Smooth muscle cell (in vitro differentiated cells): Measurements from ENCODE around the gene SERPINA6. TPM values are rescaled to one million over a fixed set of nuclear protein-coding genes. Genes with fewer than 3 reads are reported as not detected.
"Not testable (repeated sequence)": the region's sequence is repeated elsewhere in the genome, so short reads cannot be mapped to it uniquely, and the experiment has no call there.

Experiments
- DNase-seq: peaks from one replicate; lab custom pipeline; 2025; ENCODE audit not compliant: unreplicated experiment; lab: John Stamatoyannopoulos, UW
- H2AFZ ChIP-seq: fragments of 200-600 bp; sonication (generic); 2 replicates; pipeline ENCODE4 v1.6.0; 2016; ENCODE audit warnings: antibody characterized with exemption, low read depth, mild to moderate bottlenecking
- H3F3A ChIP-seq: fragments of 200-600 bp; sonication (generic); 2 replicates; pipeline ENCODE4 v1.6.0; 2017; ENCODE audit warnings: antibody characterized with exemption, low read depth
- H3K27ac ChIP-seq: fragments of 200-600 bp; sonication (generic); 2 replicates; pipeline ENCODE4 v1.5.1; 2016; ENCODE audit warnings: low read depth, mild to moderate bottlenecking
- H3K27me3 ChIP-seq: fragments of 200-600 bp; sonication (generic); 2 replicates; pipeline ENCODE4 v1.6.1; 2016; ENCODE audit warnings: low read depth, mild to moderate bottlenecking
- H3K36me3 ChIP-seq: fragments of 200-600 bp; sonication (generic); 2 replicates; pipeline ENCODE4 v1.5.1; 2016; ENCODE audit warnings: low read depth
- H3K4me1 ChIP-seq: fragments of 200-600 bp; sonication (generic); 2 replicates; pipeline ENCODE4 v1.5.1; 2016; ENCODE audit warnings: low read depth
- H3K4me2 ChIP-seq: fragments of 200-600 bp; sonication (generic); 2 replicates; pipeline ENCODE4 v1.6.0; 2016; ENCODE audit warnings: mild to moderate bottlenecking
- H3K4me3 ChIP-seq: fragments of 200-600 bp; sonication (generic); 2 replicates; pipeline ENCODE4 v1.5.1; 2016; ENCODE audit warnings: mild to moderate bottlenecking
- H3K79me2 ChIP-seq: fragments of 200-600 bp; sonication (generic); 2 replicates; pipeline ENCODE4 v1.6.0; 2016; ENCODE audit warnings: low read depth, mild to moderate bottlenecking
- H3K9ac ChIP-seq: fragments of 200-600 bp; sonication (generic); 2 replicates; pipeline ENCODE4 v1.6.0; 2016; ENCODE audit warnings: low read depth
- H3K9me3 ChIP-seq: fragments of 200-600 bp; sonication (generic); replicated peaks from 2 replicates; pipeline ENCODE4 v1.5.1; 2016; ENCODE audit warnings: low read depth
- H4K20me1 ChIP-seq: fragments of 200-600 bp; sonication (generic); 2 replicates; pipeline ENCODE4 v1.6.0; 2016; ENCODE audit warnings: low read depth
- WGBS: methylation state at CpG from one replicate; pipeline ENCODE4 v1.1.7; 2016; ENCODE audit warnings: low lambda C conversion rate; 5-methylcytosine and 5-hydroxymethylcytosine counted together
- polyA plus RNA-seq: library from polyadenylated mRNA; unstranded; fragments of >200 nt; fragmentation: Nextera tagmentation; extraction: Ambion mirVana; gene quantifications from 2 replicates; pipeline ENCODE4 v1.2.1, GENCODE V29; 2016
- total RNA-seq: library from RNA; depleted of rRNA; stranded (reverse); fragments of >200 nt; gene quantifications from 2 replicates; pipeline ENCODE4 v1.2.3, GENCODE V29; 2014
- TF ChIP-seq, protein P1 (sequence below): fragments of 200-600 bp; sonication (generic); IDR thresholded peaks from 2 replicates; pipeline ENCODE4 v1.5.1; 2017; ENCODE audit warnings: borderline replicate concordance, mild to moderate bottlenecking, antibody characterized with exemption; ENCODE audit not compliant: insufficient read depth, poor library complexity, severe bottlenecking

Gene SERPINA6
- total and polyA plus RNA-seq, 2 experiments from 2014 or later = not detected

DNA sequence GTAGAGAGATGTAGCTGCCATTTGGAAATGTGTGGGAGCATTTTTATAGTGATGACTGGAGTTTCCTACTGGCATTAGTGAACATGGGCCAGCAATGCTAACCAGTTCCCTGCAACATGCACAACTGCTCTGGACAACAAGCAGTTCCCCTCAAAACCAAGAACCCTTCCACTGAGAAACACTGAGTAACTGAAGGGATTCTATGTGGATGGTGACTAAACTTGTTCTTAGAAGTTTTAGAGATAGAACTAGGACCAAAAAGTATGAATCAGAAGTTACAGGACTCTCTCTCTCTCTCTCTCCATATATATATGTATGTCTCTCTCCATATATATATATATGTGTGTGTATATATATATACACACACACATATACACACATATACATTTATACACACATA is 38.0 kb downstream of the SERPINA6 start:
- H3K36me3 ChIP-seq = no peaks in the 10 kb centered on the region
- no peak overlapping the region for H3K4me3 ChIP-seq
- no peaks in the 10 kb centered on the region for H3F3A ChIP-seq
- no peak overlapping the region for H3K4me2 ChIP-seq
- TF ChIP-seq, protein P1, sequence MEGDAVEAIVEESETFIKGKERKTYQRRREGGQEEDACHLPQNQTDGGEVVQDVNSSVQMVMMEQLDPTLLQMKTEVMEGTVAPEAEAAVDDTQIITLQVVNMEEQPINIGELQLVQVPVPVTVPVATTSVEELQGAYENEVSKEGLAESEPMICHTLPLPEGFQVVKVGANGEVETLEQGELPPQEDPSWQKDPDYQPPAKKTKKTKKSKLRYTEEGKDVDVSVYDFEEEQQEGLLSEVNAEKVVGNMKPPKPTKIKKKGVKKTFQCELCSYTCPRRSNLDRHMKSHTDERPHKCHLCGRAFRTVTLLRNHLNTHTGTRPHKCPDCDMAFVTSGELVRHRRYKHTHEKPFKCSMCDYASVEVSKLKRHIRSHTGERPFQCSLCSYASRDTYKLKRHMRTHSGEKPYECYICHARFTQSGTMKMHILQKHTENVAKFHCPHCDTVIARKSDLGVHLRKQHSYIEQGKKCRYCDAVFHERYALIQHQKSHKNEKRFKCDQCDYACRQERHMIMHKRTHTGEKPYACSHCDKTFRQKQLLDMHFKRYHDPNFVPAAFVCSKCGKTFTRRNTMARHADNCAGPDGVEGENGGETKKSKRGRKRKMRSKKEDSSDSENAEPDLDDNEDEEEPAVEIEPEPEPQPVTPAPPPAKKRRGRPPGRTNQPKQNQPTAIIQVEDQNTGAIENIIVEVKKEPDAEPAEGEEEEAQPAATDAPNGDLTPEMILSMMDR = no peak
- H3K4me1 ChIP-seq = no peaks in the 10 kb centered on the region
- no peaks in the 10 kb centered on the region for H4K20me1 ChIP-seq
- no peaks in the 10 kb centered on the region for H3K27me3 ChIP-seq
- H3K79me2 ChIP-seq = no peaks in the 10 kb centered on the region
- no peak for DNase-seq
- H3K9me3 ChIP-seq = no peaks in the 10 kb centered on the region
- no peak overlapping the region for H3K27ac ChIP-seq
- H3K9ac ChIP-seq = no peak overlapping the region
- H2AFZ ChIP-seq = no peak overlapping the region

- DNase-seq = no peak
- no peak overlapping the region for H2AFZ ChIP-seq
- no peaks in the 10 kb centered on the region for H3F3A ChIP-seq
- TF ChIP-seq, protein P1 = no peak
- H4K20me1 ChIP-seq = no peaks in the 10 kb centered on the region
- no peaks in the 10 kb centered on the region for H3K36me3 ChIP-seq
- H3K4me1 ChIP-seq = no peaks in the 10 kb centered on the region
- H3K79me2 ChIP-seq = no peaks in the 10 kb centered on the region
- H3K4me2 ChIP-seq = no peak overlapping the region
- WGBS = 88% methylated on average over 2 of the region's 2 CpGs
- H3K4me3 ChIP-seq = no peak overlapping the region
- no peaks in the 10 kb centered on the region for H3K9me3 ChIP-seq
- no peaks in the 10 kb centered on the region for H3K27me3 ChIP-seq
- H3K27ac ChIP-seq = no peak overlapping the region
- H3K9ac ChIP-seq = no peak overlapping the region
Measured at GRCh38 chr14:94284221-94284620, 38.9 kb downstream of the SERPINA6 start.

- no peaks in the 10 kb centered on the region for H3K79me2 ChIP-seq
- WGBS = 93% methylated on average over 2 of the region's 2 CpGs
- TF ChIP-seq, protein P1 = no peak
- H3K4me1 ChIP-seq = peaks cover 4% of the 10 kb centered on the region
- H4K20me1 ChIP-seq = no peaks in the 10 kb centered on the region
- DNase-seq = no peak
- H3K27ac ChIP-seq = no peak overlapping the region
- no peaks in the 10 kb centered on the region for H3K36me3 ChIP-seq
- H3K9ac ChIP-seq = no peak overlapping the region
- H3K4me2 ChIP-seq = no peak overlapping the region
- no peaks in the 10 kb centered on the region for H3K27me3 ChIP-seq
- H3F3A ChIP-seq = no peaks in the 10 kb centered on the region
- no peak overlapping the region for H2AFZ ChIP-seq
- H3K4me3 ChIP-seq = no peak overlapping the region
- H3K9me3 ChIP-seq = no peaks in the 10 kb centered on the region
Measured at GRCh38 chr14:94282991-94283723, 40.0 kb downstream of the SERPINA6 start.

DNA sequence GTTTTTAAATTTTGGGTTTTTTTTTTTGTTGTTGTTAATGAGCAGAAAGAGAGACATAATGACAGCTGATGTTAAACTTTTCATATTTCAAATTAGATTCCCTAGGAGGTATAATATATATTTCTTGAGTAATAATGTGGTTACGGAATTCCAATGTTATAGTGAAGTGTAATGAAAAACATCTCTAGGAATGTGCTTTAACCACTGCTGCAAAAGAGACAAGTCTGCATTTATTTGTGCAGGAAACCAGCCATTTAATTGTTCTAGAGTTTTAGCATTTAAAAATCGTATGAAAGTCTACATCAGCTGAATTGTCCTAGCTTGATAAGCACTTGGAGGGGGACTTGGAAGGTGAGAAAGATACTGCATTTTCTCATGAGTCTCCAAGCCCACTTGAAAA is 44.4 kb downstream of the SERPINA6 start:
- H3K4me3 ChIP-seq = no peak overlapping the region
- DNase-seq = no peak
- H3K36me3 ChIP-seq = no peaks in the 10 kb centered on the region
- H4K20me1 ChIP-seq = no peaks in the 10 kb centered on the region
- no peak overlapping the region for H2AFZ ChIP-seq
- H3K79me2 ChIP-seq = no peaks in the 10 kb centered on the region
- TF ChIP-seq, protein P1 = no peak
- no peaks in the 10 kb centered on the region for H3K9me3 ChIP-seq
- H3K4me1 ChIP-seq = peaks cover 4% of the 10 kb centered on the region
- no peak overlapping the region for H3K9ac ChIP-seq
- H3K27ac ChIP-seq = no peak overlapping the region
- no peaks in the 10 kb centered on the region for H3F3A ChIP-seq
- no peaks in the 10 kb centered on the region for H3K27me3 ChIP-seq
- 74% methylated on average over 2 of the region's 2 CpGs for WGBS
- no peak overlapping the region for H3K4me2 ChIP-seq

GRCh38 chr14:94276898-94277561 is 46.1 kb downstream of the SERPINA6 start:
- not testable (repeated sequence) for H3F3A ChIP-seq, H3K4me2 ChIP-seq, H3K27ac ChIP-seq, H3K79me2 ChIP-seq, H3K4me1 ChIP-seq, H3K27me3 ChIP-seq, H2AFZ ChIP-seq, H3K9ac ChIP-seq, H3K36me3 ChIP-seq, H3K9me3 ChIP-seq, H4K20me1 ChIP-seq, DNase-seq, H3K4me3 ChIP-seq
- WGBS = 85% methylated on average over 11 of the region's 11 CpGs
